Right lobe of liver (tissue), 4 donors: ENCODE results near the gene SLC6A9.

Experiments used
- POLR2A ChIP-seq: fragments of 450-650 bp; IDR thresholded peaks from one replicate; pipeline ENCODE4 v1.6.1; 2017; ENCODE audit warnings: antibody characterized with exemption, mild to moderate bottlenecking
- TF ChIP-seq, protein P1 (sequence below), 4 donors: fragments of 200-600 bp in 3 of 4; fragments of 450-650 bp in 1 of 4; IDR thresholded peaks; one replicate each; pipeline versions ENCODE4 v1.5.1 to v1.8.0; 2016 to 2022; ENCODE audit warnings: antibody characterized with exemption in 4 of 4, mild to moderate bottlenecking in 2 of 4
- donor health status: DM: no; HTN: no; CAD: no.
- donor health status: DM: no; HTN: no; CAD: no.
- donor health status: DM: no; HTN: yes; CAD: no.

DNA sequence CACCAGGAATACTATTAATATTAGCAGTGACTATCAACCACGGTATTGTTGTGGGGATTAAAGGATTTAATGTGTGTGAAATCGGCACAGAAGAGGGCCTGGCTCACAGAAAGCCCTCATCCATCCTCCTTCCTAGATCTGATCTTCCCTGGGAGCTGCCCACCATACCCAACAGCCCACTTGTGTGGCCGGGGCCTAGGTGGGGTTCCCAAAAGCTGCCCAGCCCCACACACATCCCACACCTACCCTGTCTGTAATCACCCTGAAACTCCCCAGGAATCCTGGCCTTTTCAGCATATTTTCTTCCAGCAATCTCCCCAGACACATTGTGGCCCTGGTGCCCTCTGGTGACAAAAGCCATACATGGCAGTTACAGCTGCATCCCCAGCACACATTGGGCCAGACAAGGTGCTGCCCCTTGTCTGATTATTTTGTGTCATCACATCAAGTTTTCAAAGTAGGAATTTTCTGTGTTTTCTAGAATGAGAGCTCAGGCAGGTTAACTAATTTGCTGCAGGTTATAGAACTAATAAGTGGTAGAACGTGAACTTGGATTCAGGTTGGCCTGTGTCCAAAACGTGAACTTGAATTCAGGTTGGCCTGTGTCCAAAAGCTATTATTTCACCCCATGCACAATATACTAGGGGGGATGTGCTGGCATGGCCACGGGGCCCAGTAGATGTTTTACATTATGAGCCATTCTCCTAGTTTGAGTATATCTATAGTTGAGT is 5.3 kb upstream of the SLC6A9 start:
- TF ChIP-seq, protein P1, sequence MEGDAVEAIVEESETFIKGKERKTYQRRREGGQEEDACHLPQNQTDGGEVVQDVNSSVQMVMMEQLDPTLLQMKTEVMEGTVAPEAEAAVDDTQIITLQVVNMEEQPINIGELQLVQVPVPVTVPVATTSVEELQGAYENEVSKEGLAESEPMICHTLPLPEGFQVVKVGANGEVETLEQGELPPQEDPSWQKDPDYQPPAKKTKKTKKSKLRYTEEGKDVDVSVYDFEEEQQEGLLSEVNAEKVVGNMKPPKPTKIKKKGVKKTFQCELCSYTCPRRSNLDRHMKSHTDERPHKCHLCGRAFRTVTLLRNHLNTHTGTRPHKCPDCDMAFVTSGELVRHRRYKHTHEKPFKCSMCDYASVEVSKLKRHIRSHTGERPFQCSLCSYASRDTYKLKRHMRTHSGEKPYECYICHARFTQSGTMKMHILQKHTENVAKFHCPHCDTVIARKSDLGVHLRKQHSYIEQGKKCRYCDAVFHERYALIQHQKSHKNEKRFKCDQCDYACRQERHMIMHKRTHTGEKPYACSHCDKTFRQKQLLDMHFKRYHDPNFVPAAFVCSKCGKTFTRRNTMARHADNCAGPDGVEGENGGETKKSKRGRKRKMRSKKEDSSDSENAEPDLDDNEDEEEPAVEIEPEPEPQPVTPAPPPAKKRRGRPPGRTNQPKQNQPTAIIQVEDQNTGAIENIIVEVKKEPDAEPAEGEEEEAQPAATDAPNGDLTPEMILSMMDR (IDR thresholded peaks at IDR 0.05): peak; percentile 79 to 86 (median 82)
- no peak for TF ChIP-seq POLR2A
